Measurements from ENCODE around the gene CNOT2. TPM values are rescaled to one million over a fixed set of nuclear protein-coding genes. Genes with fewer than 3 reads are reported as not detected.

Gene CNOT2
- total RNA-seq, 1 experiment from 2014 or later, result 82.9 TPM

DNA sequence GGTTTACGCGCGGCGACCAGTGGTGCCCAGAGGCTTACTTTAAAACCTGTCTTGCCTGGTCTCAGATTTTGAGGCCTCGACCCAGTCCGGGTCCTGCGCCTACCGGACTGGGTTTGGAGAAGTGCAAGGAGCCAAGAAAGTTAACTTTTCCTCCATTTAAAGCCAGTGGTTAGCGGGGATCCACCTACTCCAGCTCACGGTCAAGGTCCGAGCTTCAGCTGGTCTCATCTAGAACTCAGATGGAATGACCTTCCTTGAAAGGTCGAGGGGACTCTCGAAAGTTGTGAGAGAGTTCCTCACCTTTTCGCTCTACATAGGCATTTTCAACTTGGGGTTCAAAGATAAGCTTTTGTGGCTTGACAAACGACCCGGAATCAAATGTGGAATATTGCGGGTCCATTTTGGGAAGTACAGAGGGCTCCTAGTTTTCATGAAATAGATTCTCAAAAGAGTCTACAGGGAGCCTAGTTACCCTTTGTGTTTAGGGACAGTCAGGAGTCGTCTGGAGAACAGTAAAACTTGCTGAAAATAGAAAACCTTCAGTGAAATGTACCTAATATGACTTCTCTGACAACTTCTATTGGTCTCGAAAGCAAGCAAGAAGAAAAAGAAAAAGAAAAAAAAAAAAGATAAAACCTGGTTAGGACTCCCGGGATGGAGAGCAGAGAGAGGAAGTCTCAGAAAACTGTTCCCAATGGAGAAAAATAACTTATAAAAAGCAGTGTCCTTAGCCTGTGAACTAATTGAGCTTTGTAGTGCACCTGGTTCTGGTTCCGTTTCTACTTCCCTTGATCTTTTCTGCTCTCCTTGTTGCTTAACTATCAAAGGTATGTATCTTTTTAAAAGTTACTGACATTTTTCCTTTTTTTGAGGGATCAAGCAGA is 124.3 kb downstream of the CNOT2 start:
- peaks cover 21% of the 10 kb centered on the region for H3K23me2 ChIP-seq (ENCODE audit: insufficient read length, low read depth, low read length, poor library complexity, severe bottlenecking)
- Mint-ChIP-seq H3K36me3 (ENCODE audit: insufficient read depth in 1 of 3, low read depth in 3 of 3) (peaks cover 3 to 20% (median 8%) of the 10 kb centered on the region in 3 experiments; a peak in 6 of 7 replicates), H3K9me3 (peaks cover 0 to 2% of the 10 kb centered on the region in 2 experiments; a peak in 1 of 5 replicates), H3K4me1 (peaks cover 18 to 20% of the 10 kb centered on the region in 2 experiments), H3K27ac (peak overlapping the region in 2 of 3 experiments; percentile 79 to 91; a peak in 2 of 7 replicates), H3K4me3 (peak overlapping the region; percentile 91 to 97), H3K27me3 (ENCODE audit: low read depth) (peaks cover 6% of the 10 kb centered on the region)
- no peak overlapping the region for H4K8ac ChIP-seq (replicated peaks; ENCODE audit: insufficient read length, low read depth, low read length)
- H2BK15ac ChIP-seq (ENCODE audit: low read depth, low read length), result no peak overlapping the region
- peak overlapping the region; percentile 99 for H3K4me2 ChIP-seq (ENCODE audit: insufficient read depth, insufficient read length, low read length)
- H2BK12ac ChIP-seq (ENCODE audit: insufficient read length, low read depth, low read length), result no peak overlapping the region
- no peak overlapping the region for H2AK5ac ChIP-seq (ENCODE audit: insufficient read length, low read length)
- no peak overlapping the region for H4K91ac ChIP-seq (ENCODE audit: insufficient read length, low read depth, low read length)
- no peaks in the 10 kb centered on the region for H3K4me1 ChIP-seq (ENCODE audit: insufficient read depth, low read length)
- no CpG with 5 or more reads among the region's 21 CpGs for WGBS (ENCODE audit: extremely low coverage, insufficient read length, low lambda C conversion rate)
- no peak overlapping the region for H3K56ac ChIP-seq (ENCODE audit: insufficient read length, low read depth, low read length)
- peaks cover 2% of the 10 kb centered on the region; the same call in 1 of the 2 replicates for H3K79me2 ChIP-seq (ENCODE audit: insufficient read depth, low read length)
- no peaks in the 10 kb centered on the region for H3K9me3 ChIP-seq (ENCODE audit: control insufficient read depth, low read depth, low read length)
- H4K5ac ChIP-seq (ENCODE audit: insufficient read length, low read depth, low read length), result no peak overlapping the region
- H3K4ac ChIP-seq (ENCODE audit: low read depth, low read length), result no peak overlapping the region
- H3K14ac ChIP-seq (ENCODE audit: insufficient read depth, low read length), result peak overlapping the region; percentile 69
- H3K27me3 ChIP-seq (ENCODE audit: insufficient read depth, low read length), result no peaks in the 10 kb centered on the region
- H2BK5ac ChIP-seq (ENCODE audit: insufficient read length, low read length), result no peak overlapping the region
- H2BK20ac ChIP-seq (ENCODE audit: low read depth, low read length, poor library complexity, severe bottlenecking), result no peak overlapping the region
- TF ChIP-seq CTCF (conservative IDR thresholded peaks at IDR 0.05), result no peak
- no peak overlapping the region for H3K23ac ChIP-seq (ENCODE audit: insufficient read length, low read depth, low read length)
- H3K18ac ChIP-seq (ENCODE audit: insufficient read length, low read depth, low read length), result no peak overlapping the region
- no peak overlapping the region for H3T11ph ChIP-seq (ENCODE audit: low read length)
- H3K27ac ChIP-seq (ENCODE audit: insufficient read length, low read depth, low read length), result no peak overlapping the region
- no peak overlapping the region for H2AFZ ChIP-seq (ENCODE audit: low read length)
- peak overlapping the region; percentile 60 for H3K9ac ChIP-seq (ENCODE audit: extremely low read depth, insufficient read length, low read length)
- no peaks in the 10 kb centered on the region for H4K20me1 ChIP-seq (ENCODE audit: control insufficient read depth, insufficient read depth, insufficient read length)
- H3K79me1 ChIP-seq (ENCODE audit: insufficient read depth, low read depth, low read length, poor library complexity, severe bottlenecking), result no peaks in the 10 kb centered on the region
- no peak for DNase-seq
- H2BK120ac ChIP-seq (ENCODE audit: low read depth, low read length, poor library complexity, severe bottlenecking), result no peak overlapping the region

All from H9 (cell line).